ENCODE data around the gene PNKD.

The PNKD gene

GRCh38 chr2:218275371-218276072 lies 5.2 kb downstream of the PNKD start:
- Histone ChIP-seq H3K27me3 (ENCODE audit: insufficient read depth, low read length) (no peaks in the 10 kb centered on the region), H3K9me3 (ENCODE audit: insufficient read depth, low read depth, low read length) (no peaks in the 10 kb centered on the region), H3K4me1 (ENCODE audit: insufficient read depth, low read length) (no peaks in the 10 kb centered on the region), H3K9ac (ENCODE audit: low read depth, low read length) (no peak overlapping the region), H3K36me3 (ENCODE audit: insufficient read depth, low read length) (peaks cover 54% of the 10 kb centered on the region), H3K27ac (ENCODE audit: low read depth, low read length) (no peak overlapping the region), H3K4me3 (ENCODE audit: low read length) (no peak overlapping the region)
- 88% methylated on average over 9 of the region's 9 CpGs for WGBS

DNA sequence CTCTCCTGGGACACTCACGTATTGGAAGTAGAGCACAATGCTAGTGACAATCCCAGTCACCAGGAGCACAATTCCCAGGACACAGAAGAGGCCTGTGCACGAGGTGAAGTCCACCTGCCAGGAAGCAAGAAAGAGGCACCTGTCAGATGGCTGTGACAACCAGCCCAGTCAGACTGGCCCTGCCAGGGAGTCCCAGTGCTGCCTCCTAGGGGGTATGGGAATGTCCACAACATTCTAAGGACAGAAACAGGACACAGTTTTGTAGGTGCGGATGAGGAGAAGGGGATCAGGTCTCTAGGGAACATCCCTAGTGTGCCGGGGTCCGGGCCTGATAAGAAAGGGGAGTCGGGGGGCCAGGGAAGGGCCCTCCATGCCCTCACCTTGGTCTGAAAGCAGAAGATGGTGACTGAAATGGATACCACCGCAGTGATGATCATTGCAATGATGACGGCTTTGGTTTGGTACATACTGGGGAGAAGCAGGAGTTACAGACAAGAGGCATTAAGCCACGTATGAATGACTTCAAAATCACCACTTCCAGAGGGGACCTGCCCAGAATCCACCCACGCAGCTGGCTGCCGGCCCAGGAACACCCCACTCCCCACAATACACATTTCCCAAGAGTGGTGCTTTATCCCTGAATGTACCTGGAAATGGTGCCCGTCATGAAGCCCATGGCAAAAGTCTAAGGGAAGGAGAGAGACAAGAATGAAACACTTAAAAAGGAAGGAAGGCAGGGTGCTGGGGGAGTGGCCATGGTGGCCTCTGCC lies 6.9 kb downstream of the PNKD start:
- no peaks in the 10 kb centered on the region for H3K9me3 ChIP-seq (ENCODE audit: insufficient read depth, low read depth, low read length)
- no peak overlapping the region for H3K27ac ChIP-seq (ENCODE audit: low read depth, low read length)
- no peak overlapping the region for H3K9ac ChIP-seq (ENCODE audit: low read depth, low read length)
- H3K4me1 ChIP-seq (ENCODE audit: insufficient read depth, low read length): no peaks in the 10 kb centered on the region
- H3K27me3 ChIP-seq (ENCODE audit: insufficient read depth, low read length): no peaks in the 10 kb centered on the region
- 90% methylated on average over 12 of the region's 12 CpGs for WGBS
- H3K36me3 ChIP-seq (ENCODE audit: insufficient read depth, low read length): peaks cover 54% of the 10 kb centered on the region
- no peak overlapping the region for H3K4me3 ChIP-seq (ENCODE audit: low read length)

DNA sequence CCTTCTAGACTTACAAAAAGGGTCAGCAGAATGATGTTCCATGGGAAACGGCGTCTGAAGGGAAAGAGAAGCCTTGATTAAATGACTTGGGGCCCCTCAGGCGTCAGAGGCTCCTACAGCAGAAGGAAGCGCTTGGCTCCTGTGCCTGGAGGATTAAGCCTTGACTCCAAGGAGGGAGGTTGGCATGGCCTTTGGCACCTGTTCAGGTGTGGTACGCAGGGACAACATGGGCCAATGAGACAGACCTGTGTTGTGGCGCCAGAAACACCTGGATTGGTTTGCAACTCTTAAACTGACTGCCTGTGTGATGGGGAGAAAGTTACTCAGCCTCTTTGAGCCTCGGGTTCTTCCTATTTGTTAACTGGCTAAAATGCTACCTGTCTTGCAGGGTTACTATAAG lies 7.6 kb downstream of the PNKD start:
- H3K27me3 ChIP-seq (ENCODE audit: insufficient read depth, low read length): no peaks in the 10 kb centered on the region
- H3K4me3 ChIP-seq (ENCODE audit: low read length): no peak overlapping the region
- WGBS: 85% methylated on average over 7 of the region's 7 CpGs
- H3K36me3 ChIP-seq (ENCODE audit: insufficient read depth, low read length): peaks cover 54% of the 10 kb centered on the region
- no peak overlapping the region for H3K9ac ChIP-seq (ENCODE audit: low read depth, low read length)
- no peaks in the 10 kb centered on the region for H3K4me1 ChIP-seq (ENCODE audit: insufficient read depth, low read length)
- no peaks in the 10 kb centered on the region for H3K9me3 ChIP-seq (ENCODE audit: insufficient read depth, low read depth, low read length)
- no peak overlapping the region for H3K27ac ChIP-seq (ENCODE audit: low read depth, low read length)

GRCh38 chr2:218278531-218279360 lies 8.4 kb downstream of the PNKD start:
- no peaks in the 10 kb centered on the region for H3K9me3 ChIP-seq (ENCODE audit: insufficient read depth, low read depth, low read length)
- no peak overlapping the region for H3K27ac ChIP-seq (ENCODE audit: low read depth, low read length)
- 93% methylated on average over 16 of the region's 16 CpGs for WGBS
- no peak overlapping the region for H3K9ac ChIP-seq (ENCODE audit: low read depth, low read length)
- H3K4me3 ChIP-seq (ENCODE audit: low read length): no peak overlapping the region
- peaks cover 52% of the 10 kb centered on the region for H3K36me3 ChIP-seq (ENCODE audit: insufficient read depth, low read length)
- no peaks in the 10 kb centered on the region for H3K4me1 ChIP-seq (ENCODE audit: insufficient read depth, low read length)
- no peaks in the 10 kb centered on the region for H3K27me3 ChIP-seq (ENCODE audit: insufficient read depth, low read length)

DNA sequence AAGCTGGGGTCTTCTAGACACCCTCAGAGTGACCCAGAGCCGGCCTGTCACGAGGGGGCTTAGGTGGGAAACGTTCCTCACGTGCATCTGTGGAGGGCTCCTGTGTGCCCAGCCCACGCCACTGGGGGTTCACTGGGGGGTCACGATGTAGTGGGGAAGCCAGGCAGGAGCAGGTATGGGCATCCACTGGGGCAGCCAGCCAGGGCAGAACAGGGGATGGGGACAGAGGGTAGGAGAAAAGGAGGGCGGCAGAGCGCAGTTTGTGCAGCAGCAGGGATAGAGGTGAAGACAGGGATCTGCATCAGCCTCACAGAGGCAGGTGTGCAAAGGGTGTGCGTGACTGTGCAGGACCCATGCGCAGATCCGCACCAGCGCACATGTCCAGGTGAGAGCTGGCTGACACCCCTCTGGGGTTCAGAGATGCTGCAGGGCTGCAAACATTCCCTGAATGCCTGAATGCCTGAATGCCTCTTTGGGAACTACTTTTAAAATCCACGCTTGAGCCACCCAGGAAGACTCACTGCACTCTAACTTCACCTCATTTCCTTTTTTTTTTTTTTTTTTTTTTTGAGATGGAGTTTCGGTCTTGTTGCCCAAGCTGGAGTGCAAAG lies 10.0 kb downstream of the PNKD start:
- Histone ChIP-seq H3K4me1 (ENCODE audit: insufficient read depth, low read length) (no peaks in the 10 kb centered on the region), H3K9me3 (ENCODE audit: insufficient read depth, low read depth, low read length) (no peaks in the 10 kb centered on the region), H3K27ac (ENCODE audit: low read depth, low read length) (no peak overlapping the region), H3K36me3 (ENCODE audit: insufficient read depth, low read length) (peaks cover 36% of the 10 kb centered on the region), H3K9ac (ENCODE audit: low read depth, low read length) (no peak overlapping the region), H3K27me3 (ENCODE audit: insufficient read depth, low read length) (no peaks in the 10 kb centered on the region), H3K4me3 (ENCODE audit: low read length) (no peak overlapping the region)
- WGBS: 96% methylated on average over 14 of the region's 14 CpGs

DNA sequence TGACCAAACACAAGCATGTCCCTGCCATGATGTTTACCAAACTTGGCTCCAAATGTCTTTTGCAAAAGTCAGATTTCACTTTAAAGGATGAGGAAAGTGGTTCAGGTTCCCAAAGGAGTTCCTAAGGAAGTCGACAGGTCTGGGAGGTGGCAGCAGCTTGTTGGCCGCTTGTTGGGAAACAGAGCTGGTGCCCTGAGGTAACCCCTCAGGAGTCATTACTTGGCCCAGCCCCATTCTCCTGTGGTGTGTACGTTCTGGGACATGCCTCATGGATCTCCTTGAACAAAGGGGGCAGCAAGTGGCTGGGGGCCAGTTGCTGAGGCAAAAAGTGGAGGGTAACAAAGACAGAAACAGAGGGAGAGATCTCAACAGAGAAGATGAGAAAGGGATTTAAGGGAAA lies 11.1 kb downstream of the PNKD start:
- Histone ChIP-seq H3K9ac (ENCODE audit: low read depth, low read length) (no peak overlapping the region), H3K4me1 (ENCODE audit: insufficient read depth, low read length) (peaks cover 4% of the 10 kb centered on the region; the same call in 1 of the 2 replicates), H3K9me3 (ENCODE audit: insufficient read depth, low read depth, low read length) (no peaks in the 10 kb centered on the region), H3K4me3 (ENCODE audit: low read length) (no peak overlapping the region), H3K27me3 (ENCODE audit: insufficient read depth, low read length) (no peaks in the 10 kb centered on the region), H3K36me3 (ENCODE audit: insufficient read depth, low read length) (peaks cover 25% of the 10 kb centered on the region), H3K27ac (ENCODE audit: low read depth, low read length) (no peak overlapping the region)
- 89% methylated on average over 3 of the region's 3 CpGs for WGBS

DNA sequence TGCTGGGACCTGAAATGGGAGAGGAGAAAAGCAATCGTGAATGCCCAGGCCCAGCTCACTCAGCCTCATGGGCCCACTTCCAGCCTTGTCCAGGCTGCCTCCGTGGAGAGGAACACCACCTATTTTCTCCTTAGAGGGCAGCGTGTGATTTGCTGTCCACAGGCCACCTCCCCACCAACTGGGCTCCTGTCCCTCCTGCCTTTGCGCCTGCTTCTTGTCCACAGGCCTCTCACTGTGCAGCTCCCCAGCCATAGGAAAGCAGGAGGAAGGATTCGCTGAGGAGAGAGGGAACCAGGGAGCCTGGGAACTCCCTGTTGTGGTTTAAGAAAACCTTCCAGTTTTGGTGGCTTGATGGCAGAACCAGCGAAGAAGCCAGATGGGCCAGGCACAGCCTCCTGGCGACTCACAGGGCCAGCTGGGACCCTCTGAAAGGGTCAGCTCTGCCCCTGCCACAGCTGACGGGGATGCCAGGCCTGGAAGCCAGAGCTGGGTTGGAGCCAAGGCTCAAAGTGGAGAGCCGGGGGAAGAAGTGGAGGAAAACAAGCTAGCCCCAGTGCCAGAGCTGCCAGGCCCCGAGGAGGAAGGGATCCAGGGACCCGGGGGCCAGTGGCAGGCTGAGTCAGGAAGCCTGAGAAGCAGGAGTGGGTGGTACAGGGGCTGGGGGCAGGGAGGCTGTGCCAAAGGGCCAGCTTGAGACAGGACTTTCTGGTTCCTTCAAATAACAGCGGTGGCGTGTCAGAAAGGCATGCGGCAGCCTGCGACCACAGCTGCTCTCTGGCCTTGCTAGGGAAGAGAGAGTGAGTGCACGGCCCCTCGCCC lies 12.1 kb downstream of the PNKD start:
- H3K27me3 ChIP-seq (ENCODE audit: insufficient read depth, low read length): no peaks in the 10 kb centered on the region
- H3K27ac ChIP-seq (ENCODE audit: low read depth, low read length): no peak overlapping the region
- H3K9me3 ChIP-seq (ENCODE audit: insufficient read depth, low read depth, low read length): no peaks in the 10 kb centered on the region
- whole genome bisulfite sequencing: 93% methylated on average over 16 of the region's 17 CpGs
- no peak overlapping the region for H3K4me3 ChIP-seq (ENCODE audit: low read length)
- H3K36me3 ChIP-seq (ENCODE audit: insufficient read depth, low read length): peaks cover 16% of the 10 kb centered on the region
- no peak overlapping the region for H3K9ac ChIP-seq (ENCODE audit: low read depth, low read length)
- peaks cover 9% of the 10 kb centered on the region; the same call in 1 of the 2 replicates for H3K4me1 ChIP-seq (ENCODE audit: insufficient read depth, low read length)

- Histone ChIP-seq H3K9ac (ENCODE audit: low read depth, low read length) (no peak overlapping the region), H3K9me3 (ENCODE audit: insufficient read depth, low read depth, low read length) (no peaks in the 10 kb centered on the region), H3K4me1 (ENCODE audit: insufficient read depth, low read length) (peaks cover 9% of the 10 kb centered on the region; the same call in 1 of the 2 replicates), H3K4me3 (ENCODE audit: low read length) (no peak overlapping the region), H3K27me3 (ENCODE audit: insufficient read depth, low read length) (no peaks in the 10 kb centered on the region), H3K36me3 (ENCODE audit: insufficient read depth, low read length) (peaks cover 7% of the 10 kb centered on the region; the same call in 1 of the 2 replicates), H3K27ac (ENCODE audit: low read depth, low read length) (no peak overlapping the region)
- WGBS: 89% methylated on average over 16 of the region's 16 CpGs
These were observed 13.9 kb downstream of the PNKD start for GRCh38 chr2:218284106-218284811.

DNA sequence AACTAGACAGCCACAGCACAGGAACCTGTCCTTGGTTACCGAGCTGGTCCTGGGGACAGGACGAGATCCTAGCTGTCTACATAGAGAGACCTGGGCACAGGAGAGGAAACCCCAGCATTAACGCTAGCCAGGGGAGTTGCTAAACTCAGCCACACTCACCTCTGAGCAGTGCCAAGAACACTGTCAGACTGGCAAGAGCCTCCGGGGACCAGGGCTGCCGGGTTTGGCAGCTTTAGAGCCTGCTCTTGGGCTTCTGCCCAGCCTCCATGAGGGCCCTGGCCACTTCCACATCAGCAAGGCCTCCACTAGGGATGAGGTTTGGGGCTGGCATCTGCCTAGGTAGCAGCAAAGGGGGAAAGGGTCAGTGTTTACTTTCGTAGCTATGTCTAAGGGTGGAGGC lies 15.3 kb downstream of the PNKD start:
- Histone ChIP-seq H3K36me3 (ENCODE audit: insufficient read depth, low read length) (no peaks in the 10 kb centered on the region), H3K9ac (ENCODE audit: low read depth, low read length) (no peak overlapping the region), H3K4me3 (ENCODE audit: low read length) (no peak overlapping the region), H3K27me3 (ENCODE audit: insufficient read depth, low read length) (no peaks in the 10 kb centered on the region), H3K27ac (ENCODE audit: low read depth, low read length) (no peak overlapping the region), H3K9me3 (ENCODE audit: insufficient read depth, low read depth, low read length) (no peaks in the 10 kb centered on the region), H3K4me1 (ENCODE audit: insufficient read depth, low read length) (peaks cover 9% of the 10 kb centered on the region; the same call in 1 of the 2 replicates)
- WGBS: 95% methylated on average over 6 of the region's 6 CpGs

Data from HUES64 (cell line).